LoVo (cell line): ENCODE results near the gene FAM53B.
A peak's percentile ranks its signal among the peaks of the same experiment; 100 is the strongest.

Source experiments
- DNase-seq: peaks from one replicate; pipeline ENCODE4 v3.0.0-alpha.2; 2016; ENCODE audit warnings: low spot score

The FAM53B gene

GRCh38 chr10:124678557-124679240, 65.5 kb downstream of the FAM53B start:
- no peak for DNase-seq

- no peak for DNase-seq
These were observed 66.2 kb downstream of the FAM53B start for GRCh38 chr10:124677749-124678556.

GRCh38 chr10:124677293-124677699, 66.9 kb downstream of the FAM53B start:
- no peak for DNase-seq

- DNase-seq: no peak
These were observed 67.6 kb downstream of the FAM53B start for GRCh38 chr10:124676416-124677062.

GRCh38 chr10:124675824-124676223, 68.4 kb downstream of the FAM53B start:
- DNase-seq: no peak

- no peak for DNase-seq
These were observed 68.9 kb downstream of the FAM53B start for GRCh38 chr10:124675261-124675660.

GRCh38 chr10:124674768-124675222, 69.4 kb downstream of the FAM53B start:
- DNase-seq: no peak

- DNase-seq: no peak
These were observed 72.0 kb downstream of the FAM53B start for GRCh38 chr10:124672181-124672638.

- no peak for DNase-seq
These were observed 72.6 kb downstream of the FAM53B start for GRCh38 chr10:124671486-124672075.

- no peak for DNase-seq
These were observed 73.3 kb downstream of the FAM53B start for GRCh38 chr10:124670849-124671248.

- DNase-seq: no peak
These were observed 74.1 kb downstream of the FAM53B start for GRCh38 chr10:124669824-124670654.

- no peak for DNase-seq
These were observed 74.9 kb downstream of the FAM53B start for GRCh38 chr10:124669141-124669823.

GRCh38 chr10:124668517-124669051, 75.6 kb downstream of the FAM53B start:
- no peak for DNase-seq

- DNase-seq: no peak
These were observed 76.5 kb downstream of the FAM53B start for GRCh38 chr10:124667425-124668345.

- DNase-seq: no peak
These were observed 77.7 kb downstream of the FAM53B start for GRCh38 chr10:124666494-124666893.

- DNase-seq: peak; percentile 51
These were observed 78.2 kb downstream of the FAM53B start for GRCh38 chr10:124665980-124666379.

- DNase-seq: no peak
These were observed 78.6 kb downstream of the FAM53B start for GRCh38 chr10:124665558-124665957.

- no peak for DNase-seq
These were observed 79.1 kb downstream of the FAM53B start for GRCh38 chr10:124665091-124665490.

GRCh38 chr10:124663766-124664360, 80.3 kb downstream of the FAM53B start:
- no peak for DNase-seq
